ENCODE measurements around the gene RTN4. TPM values are rescaled to one million over a fixed set of nuclear protein-coding genes. Genes with fewer than 3 reads are reported as not detected.
"Not testable (repeated sequence)": the region's sequence is repeated elsewhere in the genome, so short reads cannot be mapped to it uniquely, and the experiment has no call there.

Gene RTN4
- total and polyA plus RNA-seq, 8 donors, result 181 to 373 (median 200) TPM

DNA sequence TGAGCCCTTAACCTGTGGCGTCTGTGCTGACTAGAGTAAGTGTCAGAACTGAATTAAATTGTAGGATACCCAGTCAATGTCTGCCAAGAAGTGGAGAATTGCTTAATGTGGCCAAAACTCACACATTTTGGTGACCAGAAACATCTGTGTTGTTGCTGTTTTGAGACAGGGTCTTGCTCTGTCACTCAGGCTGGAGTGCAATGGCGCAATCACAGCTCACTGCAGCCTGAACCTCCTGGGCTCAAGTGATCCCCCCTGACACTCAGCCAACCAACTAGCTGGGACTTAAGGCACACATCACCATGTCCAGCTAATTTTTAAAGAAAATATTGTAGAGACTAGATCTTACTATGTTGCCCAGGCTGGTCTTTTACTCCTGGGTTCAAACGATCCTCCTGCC lies 34.4 kb upstream of the RTN4 start:
- Histone ChIP-seq H3K36me3 (no peaks in the 10 kb centered on the region), H3K9me3 (peaks cover 0 to 7% of the 10 kb centered on the region in 2 donors), H3K4me1 (peaks cover 0 to 25% of the 10 kb centered on the region in 2 donors), H3K4me3 (no peak overlapping the region), H3K27me3 (no peaks in the 10 kb centered on the region), H3K27ac (no peak overlapping the region)
- TF ChIP-seq, protein P1, sequence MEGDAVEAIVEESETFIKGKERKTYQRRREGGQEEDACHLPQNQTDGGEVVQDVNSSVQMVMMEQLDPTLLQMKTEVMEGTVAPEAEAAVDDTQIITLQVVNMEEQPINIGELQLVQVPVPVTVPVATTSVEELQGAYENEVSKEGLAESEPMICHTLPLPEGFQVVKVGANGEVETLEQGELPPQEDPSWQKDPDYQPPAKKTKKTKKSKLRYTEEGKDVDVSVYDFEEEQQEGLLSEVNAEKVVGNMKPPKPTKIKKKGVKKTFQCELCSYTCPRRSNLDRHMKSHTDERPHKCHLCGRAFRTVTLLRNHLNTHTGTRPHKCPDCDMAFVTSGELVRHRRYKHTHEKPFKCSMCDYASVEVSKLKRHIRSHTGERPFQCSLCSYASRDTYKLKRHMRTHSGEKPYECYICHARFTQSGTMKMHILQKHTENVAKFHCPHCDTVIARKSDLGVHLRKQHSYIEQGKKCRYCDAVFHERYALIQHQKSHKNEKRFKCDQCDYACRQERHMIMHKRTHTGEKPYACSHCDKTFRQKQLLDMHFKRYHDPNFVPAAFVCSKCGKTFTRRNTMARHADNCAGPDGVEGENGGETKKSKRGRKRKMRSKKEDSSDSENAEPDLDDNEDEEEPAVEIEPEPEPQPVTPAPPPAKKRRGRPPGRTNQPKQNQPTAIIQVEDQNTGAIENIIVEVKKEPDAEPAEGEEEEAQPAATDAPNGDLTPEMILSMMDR (IDR thresholded peaks at IDR 0.05), result no peak
- intact Hi-C loops (cut with DNase I), result no loop called here
- DNase-seq (peak in 1 of 4 donors; percentile 69), ATAC-seq (no peak)

DNA sequence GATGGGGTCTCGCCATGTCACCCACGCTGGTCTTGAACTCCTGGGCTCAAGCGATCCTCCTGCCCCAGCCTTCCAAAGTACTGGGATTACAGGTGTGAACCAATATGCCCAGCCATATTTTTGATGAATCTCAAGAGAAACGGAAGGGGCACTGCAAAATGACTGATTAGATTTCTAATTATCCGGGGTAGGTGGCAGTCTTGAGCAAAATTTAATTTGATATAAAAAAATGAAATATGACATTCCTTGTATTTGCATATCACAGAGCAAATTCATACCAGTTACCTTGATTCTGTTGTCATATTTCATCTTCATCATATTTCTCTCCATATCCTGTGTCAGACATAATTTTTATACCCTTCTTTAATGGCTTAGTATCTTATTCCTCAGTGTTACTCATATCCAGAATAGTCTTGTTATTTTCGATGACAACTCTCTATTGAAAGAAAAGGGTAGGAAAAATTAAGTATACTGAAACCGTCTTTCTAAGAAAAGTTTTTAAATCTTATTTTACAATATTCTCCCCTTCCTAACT lies 30.0 kb upstream of the RTN4 start:
- peaks cover 0 to 7% of the 10 kb centered on the region in 2 donors for H3K9me3 ChIP-seq
- no peak overlapping the region for H3K4me3 ChIP-seq
- ATAC-seq (no peak), DNase-seq (no peak)
- intact Hi-C loops (cut with DNase I), result no loop called here
- TF ChIP-seq, protein P1 (IDR thresholded peaks at IDR 0.05), result no peak
- H3K27ac ChIP-seq, result no peak overlapping the region
- no peaks in the 10 kb centered on the region for H3K36me3 ChIP-seq
- H3K4me1 ChIP-seq, result peaks cover 0 to 25% of the 10 kb centered on the region in 2 donors
- H3K27me3 ChIP-seq, result no peaks in the 10 kb centered on the region

DNA sequence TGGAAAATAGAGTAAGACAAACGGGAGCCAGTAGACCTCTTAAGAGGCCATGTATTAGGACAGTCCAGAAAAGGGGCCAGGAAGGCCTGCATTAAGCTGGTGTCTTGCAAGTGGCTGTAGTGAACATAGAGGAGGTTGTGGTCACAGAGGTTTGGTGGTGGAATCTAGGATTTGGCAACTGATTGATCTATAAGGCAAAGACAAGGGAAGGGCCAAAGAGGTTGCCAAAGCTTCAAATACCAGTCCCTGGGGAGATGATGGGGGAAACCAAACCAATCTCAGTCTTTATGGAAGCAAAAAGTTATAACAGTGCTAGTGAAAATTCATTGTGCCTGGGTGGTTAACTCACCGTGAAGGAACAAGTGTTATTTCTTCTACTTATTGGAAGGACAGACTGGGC lies 28.7 kb upstream of the RTN4 start:
- intact Hi-C loops (cut with DNase I), result no loop called here
- Histone ChIP-seq H3K4me3 (no peak overlapping the region), H3K36me3 (no peaks in the 10 kb centered on the region), H3K9me3 (peaks cover 0 to 7% of the 10 kb centered on the region in 2 donors), H3K27ac (no peak overlapping the region), H3K4me1 (peaks cover 0 to 20% of the 10 kb centered on the region in 2 donors), H3K27me3 (no peaks in the 10 kb centered on the region)
- DNase-seq, result no peak
- ATAC-seq, result no peak
- TF ChIP-seq, protein P1 (IDR thresholded peaks at IDR 0.05), result no peak

DNA sequence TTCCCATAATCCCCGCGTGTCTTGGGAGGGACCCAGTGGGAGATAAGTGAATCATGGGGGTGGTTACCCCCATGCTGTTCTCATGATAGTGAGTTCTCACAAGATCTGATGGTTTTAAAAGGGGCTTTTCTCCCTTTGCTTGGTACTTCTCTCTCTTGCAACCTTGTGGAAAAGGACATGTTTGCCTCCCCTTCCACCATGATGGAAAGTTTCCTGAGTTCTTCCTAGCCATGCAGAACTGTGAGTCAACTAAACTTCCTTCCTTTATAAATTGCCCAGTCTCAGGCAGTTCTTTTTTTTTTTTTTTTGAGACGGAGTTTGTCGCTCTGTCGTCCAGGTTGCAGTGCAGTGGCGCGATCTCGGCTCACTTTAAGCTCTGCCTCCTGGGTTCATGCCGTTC lies 26.5 kb upstream of the RTN4 start:
- TF ChIP-seq, protein P1 (IDR thresholded peaks at IDR 0.05), result no peak
- Histone ChIP-seq H3K27me3 (no peaks in the 10 kb centered on the region), H3K4me3 (no peak overlapping the region), H3K27ac (no peak overlapping the region), H3K9me3 (peaks cover 0 to 7% of the 10 kb centered on the region in 2 donors), H3K4me1 (no peaks in the 10 kb centered on the region), H3K36me3 (no peaks in the 10 kb centered on the region)
- no peak for ATAC-seq
- intact Hi-C loops (cut with DNase I), result no loop called here
- no peak for DNase-seq

DNA sequence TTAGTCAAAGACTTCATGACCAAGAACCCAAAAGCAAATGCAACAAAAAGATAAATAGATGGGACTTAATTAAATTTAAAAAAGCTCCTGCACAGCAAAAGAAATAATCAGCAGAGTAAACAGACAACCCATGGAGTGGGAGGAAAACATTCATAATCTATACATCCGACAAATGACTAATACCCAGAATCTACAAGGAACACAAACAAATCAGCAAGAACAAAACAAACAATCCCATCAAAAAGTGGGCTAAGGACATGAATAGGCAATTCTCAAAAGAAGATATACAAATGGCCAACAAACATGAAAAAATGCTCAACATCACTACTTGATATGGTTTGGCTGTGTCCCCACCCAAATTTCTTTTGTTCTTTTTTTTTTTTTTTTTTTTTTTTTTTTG lies 25.8 kb upstream of the RTN4 start:
- H3K4me3 ChIP-seq; H3K27me3 ChIP-seq; H3K9me3 ChIP-seq; H3K27ac ChIP-seq; DNase-seq; H3K4me1 ChIP-seq; ATAC-seq; intact Hi-C loops (cut with DNase I); H3K36me3 ChIP-seq: not testable (repeated sequence)

Data from left lung (tissue), 10 donors.